Posterior vena cava (tissue), 2 donors: Measurements from ENCODE around the gene C1S. TPM values are rescaled to one million over a fixed set of nuclear protein-coding genes. Genes with fewer than 3 reads are reported as not detected.
"Not testable (repeated sequence)": the region's sequence is repeated elsewhere in the genome, so short reads cannot be mapped to it uniquely, and the experiment has no call there.

ENCODE experiments used
- DNase-seq: peaks from one replicate; pipeline ENCODE4 v3.0.0-alpha.2; 2020; ENCODE audit warnings: low spot score
- intact Hi-C, 2 donors: fragments of 100-400 bp; cut with DNase I; formaldehyde crosslinking; loops; one replicate each; pipeline versions ENCODE4 v1.14.1 to v1.14.2; 2022 to 2023
- total RNA-seq, 2 donors: library from RNA; stranded (reverse); fragmentation: NEBNext Ultra II Directional; extraction: Animal tissue kit (Norgen Biotek cat#: 25700); gene quantifications; one replicate each; pipeline ENCODE4 v1.2.1, GENCODE V29; 2021
- donor health status: DM: yes; HTN: yes; CAD: no.
- donor health status: DM: yes; HTN: yes; CAD: no.

C1S gene
- total RNA-seq, 2 donors from 2014 or later: 585 to 986 TPM

DNA sequence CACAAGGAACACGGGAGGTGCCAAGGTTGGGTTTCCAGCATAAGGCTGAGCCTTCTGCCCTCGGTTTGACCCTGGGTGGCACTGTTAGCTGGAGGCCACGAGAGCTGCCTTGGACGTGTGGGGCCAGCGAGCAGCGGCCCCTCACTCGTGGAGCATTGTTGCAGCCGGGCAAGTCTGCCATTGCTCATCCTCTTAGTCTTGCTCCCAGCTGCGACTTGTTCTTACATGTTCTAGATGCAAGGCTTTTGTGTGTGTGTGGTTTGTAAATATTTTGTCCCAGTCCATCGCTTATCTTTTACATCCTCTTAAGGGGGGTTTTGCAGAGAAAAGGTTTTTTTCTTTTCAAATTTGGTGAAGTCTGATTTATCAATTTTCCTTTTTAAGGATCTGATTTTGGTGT lies 21.1 kb upstream of the C1S start:
- intact Hi-C loops: no loop called here
- DNase-seq: no peak

DNA sequence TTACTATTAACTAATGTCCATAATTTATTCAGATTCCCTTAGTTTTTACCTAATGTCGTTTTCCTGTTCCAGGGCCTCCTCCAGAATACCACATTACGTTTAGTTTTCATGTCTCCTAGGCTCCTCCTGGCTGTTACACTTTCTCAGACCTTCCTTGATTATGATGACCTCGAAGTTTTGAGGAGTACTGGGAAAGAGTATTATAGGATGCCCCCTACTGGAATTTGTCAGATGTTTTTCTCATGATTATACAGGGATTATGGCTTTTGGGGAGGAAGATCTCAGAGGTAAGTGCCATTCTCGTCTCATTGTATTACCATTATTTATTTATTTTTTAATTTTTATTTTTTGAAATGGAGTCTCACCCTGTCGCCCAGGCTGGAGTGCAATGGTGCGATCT lies 17.7 kb upstream of the C1S start:
- no peak for DNase-seq
- intact Hi-C loops: no loop called here

GRCh38 chr12:7045913-7046312 lies 14.6 kb upstream of the C1S start:
- no peak for DNase-seq
- intact Hi-C loops: no loop called here

GRCh38 chr12:7046383-7047105 lies 14.0 kb upstream of the C1S start:
- DNase-seq: no peak
- intact Hi-C loops: no loop called here

DNA sequence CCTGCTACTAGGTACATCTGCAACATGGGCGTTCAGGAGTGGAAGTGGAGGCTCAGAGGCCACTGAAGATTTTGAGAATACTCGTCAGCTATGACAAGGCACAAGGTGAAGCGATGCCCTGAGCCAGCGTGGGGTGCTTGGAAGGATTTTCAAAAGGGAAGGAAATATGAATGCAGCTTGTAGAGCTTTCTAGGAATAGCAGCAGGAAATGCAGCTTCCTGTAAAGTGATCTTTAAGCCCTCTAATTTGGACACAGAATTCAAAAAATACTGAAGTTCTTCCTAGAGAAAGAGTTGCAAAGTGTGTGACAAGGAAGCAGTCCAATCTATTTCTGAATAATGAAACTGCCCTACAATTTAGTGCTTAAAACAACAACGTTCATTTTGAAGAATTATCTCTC lies 13.2 kb upstream of the C1S start:
- intact Hi-C loops: no loop called here
- DNase-seq: no peak

- intact Hi-C loops, DNase-seq: not testable (repeated sequence)
These were observed 11.0 kb upstream of the C1S start for GRCh38 chr12:7049445-7049951.

GRCh38 chr12:7049973-7050372 lies 10.5 kb upstream of the C1S start:
- intact Hi-C loops: loop anchor here in 1 of 2 donors (10.0 kb wide), 1 partner anchor 65 kb away; no protein-coding TSS in a partner anchor
- DNase-seq: not testable (repeated sequence)

DNA sequence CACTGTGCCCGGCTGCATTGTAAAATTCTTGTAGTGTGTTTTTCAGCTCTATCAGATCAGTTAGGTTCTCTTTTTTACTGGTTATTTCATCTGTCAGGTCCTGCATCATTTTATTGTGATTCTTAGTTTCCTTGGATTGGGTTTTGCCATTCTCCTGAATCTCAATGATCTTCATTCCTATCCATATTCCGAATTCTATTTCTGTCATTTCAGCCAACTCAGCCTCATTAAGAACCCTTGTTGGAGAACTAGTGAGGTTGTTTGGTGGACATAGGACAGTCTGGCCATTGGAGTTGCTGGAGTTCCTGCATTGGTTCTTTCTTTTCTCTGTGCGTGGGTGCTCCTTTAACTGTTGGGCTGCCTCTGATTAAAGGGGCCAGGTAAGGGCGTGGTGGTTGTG lies 5.6 kb upstream of the C1S start:
- DNase-seq: no peak
- intact Hi-C loops: loop anchor here in 1 of 2 donors (10.0 kb wide), 1 partner anchor 60 kb away; no protein-coding TSS in a partner anchor

GRCh38 chr12:7055736-7056135 lies 4.8 kb upstream of the C1S start:
- DNase-seq: not testable (repeated sequence)
- intact Hi-C loops: loop anchor here in 1 of 2 donors (10.0 kb wide), 1 partner anchor 59 kb away; no protein-coding TSS in a partner anchor

DNA sequence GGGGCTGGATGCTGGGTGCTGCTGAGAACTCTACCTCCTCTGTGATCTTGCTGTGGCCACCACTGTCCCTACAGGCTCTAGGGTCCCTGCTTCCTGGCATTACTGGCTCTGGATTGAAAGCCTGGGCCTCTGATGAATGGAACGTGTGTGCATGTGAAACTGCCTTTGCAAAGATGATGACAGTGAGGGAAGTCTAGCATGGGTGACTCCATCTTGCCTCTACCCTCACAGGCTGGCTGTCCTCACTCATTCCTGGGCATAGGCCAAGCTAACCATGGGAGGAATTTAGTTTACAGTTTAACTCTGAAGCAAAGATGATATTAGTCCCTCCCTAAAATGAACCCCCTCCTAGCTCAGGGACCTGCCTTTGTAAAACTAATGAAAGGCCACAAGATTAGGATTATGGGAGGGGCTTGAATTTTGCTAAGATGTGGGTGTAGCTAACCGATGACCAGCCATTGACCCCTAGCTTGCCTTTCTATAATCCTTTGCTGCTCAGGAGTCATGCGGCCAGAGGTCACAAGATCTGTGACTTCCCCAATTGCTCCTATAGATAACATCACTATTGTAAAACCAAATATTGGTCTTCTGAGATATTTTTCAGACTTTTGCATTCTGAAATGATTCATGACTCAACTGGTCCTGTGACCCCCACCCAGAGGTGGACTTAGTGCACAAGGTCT lies 2.2 kb upstream of the C1S start:
- intact Hi-C loops: loop anchor here in 1 of 2 donors (10.0 kb wide), 1 partner anchor 56 kb away; no protein-coding TSS in a partner anchor
- DNase-seq: no peak

DNA sequence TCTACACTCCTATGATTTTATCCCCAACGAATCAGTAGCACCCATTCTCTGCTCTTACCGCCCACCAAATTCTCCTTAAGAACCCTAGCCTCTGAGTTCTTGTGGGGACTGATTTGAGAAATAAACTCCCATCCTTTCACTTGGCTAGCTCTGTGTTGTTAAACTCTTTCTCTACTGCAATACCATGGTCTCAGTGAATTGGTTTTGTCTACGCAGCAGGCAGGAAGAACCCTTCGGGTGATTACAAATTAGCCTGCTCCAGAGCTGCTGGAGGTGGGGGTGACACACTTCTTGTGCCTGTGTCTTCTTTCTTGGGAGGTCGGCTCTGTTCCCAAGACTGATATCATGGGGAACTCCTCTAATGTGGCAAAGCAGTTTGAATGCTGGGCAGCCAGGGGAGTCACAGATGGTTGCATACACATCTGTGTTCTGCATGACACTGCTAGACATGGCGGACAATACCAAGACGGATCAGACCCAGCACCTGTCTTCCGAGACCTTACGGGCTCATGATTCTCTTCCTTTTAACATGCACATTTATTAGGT lies 1.6 kb upstream of the C1S start:
- DNase-seq: no peak
- intact Hi-C loops: loop anchor here in 1 of 2 donors (10.0 kb wide), 1 partner anchor 56 kb away; no protein-coding TSS in a partner anchor

GRCh38 chr12:7059780-7060179 lies 738 bp upstream of the C1S start:
- intact Hi-C loops: loop anchor here (2.0 to 10.0 kb wide), 3 partner anchors 31 to 55 kb away; no protein-coding TSS in a partner anchor

GRCh38 chr12:7061138-7061537 lies 620 bp downstream of the C1S start:
- no peak for DNase-seq
- intact Hi-C loops: loop anchor here in 1 of 2 donors (2.0 to 5.0 kb wide), 2 partner anchors 30 to 51 kb away; no protein-coding TSS in a partner anchor

More at GRCh38 chr12:7059780-7060179, 738 bp upstream of the C1S start:
- no peak for DNase-seq

GRCh38 chr12:7061596-7061995 lies 1.1 kb downstream of the C1S start:
- intact Hi-C loops: loop anchor here in 1 of 2 donors (2.0 to 5.0 kb wide), 2 partner anchors 29 to 51 kb away; no protein-coding TSS in a partner anchor
- no peak for DNase-seq

DNA sequence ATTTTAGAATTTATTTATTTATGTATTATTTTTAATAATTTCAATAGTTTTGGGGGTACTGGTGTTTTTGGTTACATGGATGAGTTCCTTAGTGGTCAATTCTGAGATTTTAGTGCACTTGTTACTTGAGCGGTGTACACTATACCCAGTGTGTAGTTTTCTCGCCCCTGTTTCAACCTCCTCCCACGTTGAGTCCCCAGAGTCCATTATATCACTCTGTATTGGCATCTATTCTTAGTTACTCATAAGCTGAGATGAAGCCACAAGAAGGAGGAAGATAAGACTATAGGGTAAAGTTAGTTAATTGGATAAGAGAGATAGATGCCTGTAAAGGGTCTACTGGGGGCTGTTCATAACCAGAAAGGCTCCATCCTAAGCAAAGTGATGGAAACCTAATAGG lies 4.0 kb downstream of the C1S start:
- DNase-seq: no peak
- intact Hi-C loops: loop anchor here in 1 of 2 donors (5.0 kb wide), 1 partner anchor 48 kb away; no protein-coding TSS in a partner anchor

- DNase-seq: no peak
- intact Hi-C loops: no loop called here
These were observed 4.6 kb downstream of the C1S start for GRCh38 chr12:7065073-7065623.

DNA sequence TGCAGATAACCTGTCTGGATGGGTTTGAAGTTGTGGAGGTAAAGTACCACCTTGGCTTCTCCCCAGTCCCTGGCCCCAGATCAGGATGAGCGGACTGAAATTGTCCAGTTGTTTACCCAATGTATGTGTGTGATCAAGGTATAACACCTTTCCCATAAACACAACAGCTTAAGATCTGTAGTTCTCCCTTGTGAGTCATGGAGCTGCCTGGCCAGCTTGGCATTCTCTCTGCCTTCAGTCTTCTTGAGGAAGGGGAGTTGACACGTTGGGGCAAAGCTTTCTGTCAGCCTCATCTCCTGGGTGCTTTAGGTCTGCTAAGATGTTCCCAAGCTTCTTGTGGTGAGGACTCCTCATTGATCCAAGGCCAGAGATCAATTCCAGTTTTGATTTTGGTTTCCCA lies 6.1 kb downstream of the C1S start:
- intact Hi-C loops: no loop called here
- no peak for DNase-seq

GRCh38 chr12:7067096-7067495 lies 6.6 kb downstream of the C1S start:
- intact Hi-C loops: no loop called here
- no peak for DNase-seq

GRCh38 chr12:7068240-7068993 lies 7.9 kb downstream of the C1S start:
- intact Hi-C loops: no loop called here
- no peak for DNase-seq
